ENCODE data around the gene NPTX1.

Gene NPTX1

GRCh38 chr17:80478487-80479245 is 2.3 kb upstream of the NPTX1 start:
- DNase-seq (ENCODE audit: low read depth) = no peak
- no peak for TF ChIP-seq CTCF (IDR thresholded peaks at IDR 0.05; ENCODE audit: low read depth, low read length, missing control alignments)
- H3K4me3 ChIP-seq (ENCODE audit: low read depth, low read length) = no peak overlapping the region

DNA sequence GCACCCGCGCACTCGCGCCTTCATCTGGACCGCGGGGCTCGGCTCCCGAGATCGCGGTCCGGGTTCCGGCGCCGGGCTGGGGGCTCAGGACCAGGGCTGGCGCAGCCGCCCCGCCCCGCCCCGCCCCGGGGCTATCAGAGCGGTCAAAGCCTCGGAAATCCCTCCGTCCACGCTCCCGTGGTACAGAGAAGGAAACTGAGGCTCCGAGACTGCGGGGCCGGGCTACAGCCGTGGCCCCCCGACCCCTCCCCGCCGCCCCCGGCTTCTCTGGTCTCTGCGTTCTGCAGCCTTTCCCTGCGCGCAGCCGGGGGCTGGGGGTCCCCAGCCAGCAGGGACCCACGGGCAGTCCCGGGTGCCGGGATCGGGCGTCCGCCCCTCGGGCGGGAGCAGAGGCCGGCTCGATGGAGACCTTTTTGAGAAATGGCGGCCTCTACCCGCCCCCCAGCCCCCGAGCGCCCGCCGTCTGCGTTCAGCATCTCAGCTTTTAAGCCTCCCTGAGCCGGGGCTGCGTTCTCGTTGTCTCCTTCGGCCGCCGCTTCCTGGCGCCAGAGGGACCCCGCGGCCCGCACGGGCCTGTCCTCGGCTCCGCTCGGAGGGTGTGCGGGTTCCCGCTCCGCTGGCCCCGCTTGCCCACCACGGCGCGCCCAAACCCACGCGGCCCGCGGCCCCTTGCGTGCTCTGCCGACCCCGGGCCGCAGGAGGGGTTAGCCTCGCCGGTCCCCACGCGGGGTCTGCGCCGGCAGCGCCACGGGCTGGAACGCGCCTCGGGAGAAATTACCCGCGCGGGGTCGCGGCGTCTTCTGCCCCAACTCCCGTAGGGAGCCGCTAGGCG is 1.5 kb upstream of the NPTX1 start:
- no peak for TF ChIP-seq CTCF (IDR thresholded peaks at IDR 0.05; ENCODE audit: low read depth, low read length, missing control alignments)
- no peak for DNase-seq (ENCODE audit: low read depth)
- H3K4me3 ChIP-seq (ENCODE audit: low read depth, low read length) = no peak overlapping the region

DNA sequence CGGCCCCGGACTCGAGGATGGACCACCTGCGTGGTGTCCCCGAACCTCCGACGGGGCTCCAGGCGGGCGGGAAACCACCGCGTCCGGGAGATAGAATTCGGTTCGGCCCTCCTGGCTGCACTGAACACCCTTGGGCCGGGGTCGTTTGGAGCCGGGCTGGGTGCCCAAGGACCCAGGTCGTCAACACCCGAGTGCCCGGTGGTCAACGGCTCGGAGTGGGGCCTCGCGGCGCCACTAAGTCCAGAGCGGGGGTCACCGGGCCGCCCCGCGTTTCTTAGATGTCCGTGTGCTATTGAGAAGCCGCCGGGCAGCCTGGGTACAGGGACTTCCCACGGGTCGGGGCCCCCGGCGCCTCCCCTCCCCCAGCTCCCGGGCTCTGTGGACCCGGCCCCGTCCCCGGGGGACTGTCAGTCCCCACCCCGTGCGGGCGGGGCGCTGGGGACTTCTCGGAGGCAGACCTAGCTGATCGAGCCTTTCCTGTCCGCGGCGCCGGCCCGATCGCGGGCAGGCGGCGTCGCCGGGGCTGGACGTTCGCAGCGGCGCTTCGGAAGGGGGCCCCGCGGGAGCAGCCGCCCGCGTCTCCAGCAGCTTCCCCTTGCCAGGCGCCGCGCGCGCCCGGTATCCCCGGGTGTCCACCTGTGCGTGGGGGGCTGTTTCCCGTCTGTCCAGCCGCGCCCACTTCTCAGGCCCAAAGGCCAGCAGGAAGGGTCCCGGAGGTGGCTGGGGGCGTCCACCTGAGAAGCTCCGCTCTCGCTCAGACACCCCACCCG is 655 bp upstream of the NPTX1 start:
- DNase-seq (ENCODE audit: low read depth) = no peak
- no peak overlapping the region for H3K4me3 ChIP-seq (ENCODE audit: low read depth, low read length)

DNA sequence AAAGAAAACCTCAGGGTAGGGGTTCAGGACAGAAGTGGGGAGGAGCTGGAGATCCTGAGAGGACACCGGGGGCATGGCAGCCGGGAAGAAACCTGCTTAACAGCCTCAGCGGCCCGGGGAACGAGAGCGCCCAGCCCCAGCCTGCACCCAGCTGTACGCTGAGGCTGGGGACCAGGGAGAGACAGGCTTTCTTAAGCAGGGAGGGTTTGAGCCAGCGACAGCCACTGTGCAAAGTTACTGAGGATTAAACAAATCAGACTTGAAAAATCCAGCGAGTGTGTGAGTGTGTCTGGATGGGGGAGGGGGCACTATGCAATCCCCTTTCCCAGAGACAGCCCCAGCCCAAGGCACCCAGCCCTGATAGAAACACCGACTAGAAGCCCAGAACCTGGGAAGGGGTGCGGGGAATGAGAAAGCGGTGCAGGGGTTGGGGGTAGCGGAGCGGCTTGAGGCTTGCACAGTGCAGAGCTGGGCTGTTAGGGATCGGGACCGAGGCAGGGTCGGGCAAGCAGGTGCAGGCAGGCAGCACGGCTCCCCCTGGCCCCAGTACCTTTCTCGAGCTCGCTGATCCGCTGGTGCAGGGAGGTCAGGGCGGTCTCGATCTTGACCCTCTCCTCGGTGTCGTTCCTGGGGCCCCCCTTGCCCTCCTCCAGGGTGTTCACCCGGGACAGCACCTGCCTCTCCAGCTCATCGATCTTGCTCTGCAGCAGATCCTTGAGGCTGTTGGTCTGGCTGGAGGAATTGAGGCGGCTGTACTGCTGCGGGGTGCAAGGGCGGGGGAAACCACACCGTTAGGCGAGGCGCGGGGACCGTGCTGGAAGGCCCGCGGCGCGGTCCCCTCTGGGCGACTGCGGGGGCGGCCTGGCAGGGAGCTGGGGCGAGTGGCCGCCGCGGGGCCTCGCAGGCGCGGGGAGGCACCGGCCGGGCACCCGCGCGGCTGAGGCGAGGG is 1.2 kb downstream of the NPTX1 start:
- no peak for DNase-seq (ENCODE audit: low read depth)
- H3K4me3 ChIP-seq (ENCODE audit: low read depth, low read length) = no peak overlapping the region
- no peak for TF ChIP-seq CTCF (IDR thresholded peaks at IDR 0.05; ENCODE audit: low read depth, low read length, missing control alignments)

More for the DNA sequence above, 655 bp upstream of the NPTX1 start:
- no peak for TF ChIP-seq CTCF (IDR thresholded peaks at IDR 0.05; ENCODE audit: low read depth, low read length, missing control alignments)

DNA sequence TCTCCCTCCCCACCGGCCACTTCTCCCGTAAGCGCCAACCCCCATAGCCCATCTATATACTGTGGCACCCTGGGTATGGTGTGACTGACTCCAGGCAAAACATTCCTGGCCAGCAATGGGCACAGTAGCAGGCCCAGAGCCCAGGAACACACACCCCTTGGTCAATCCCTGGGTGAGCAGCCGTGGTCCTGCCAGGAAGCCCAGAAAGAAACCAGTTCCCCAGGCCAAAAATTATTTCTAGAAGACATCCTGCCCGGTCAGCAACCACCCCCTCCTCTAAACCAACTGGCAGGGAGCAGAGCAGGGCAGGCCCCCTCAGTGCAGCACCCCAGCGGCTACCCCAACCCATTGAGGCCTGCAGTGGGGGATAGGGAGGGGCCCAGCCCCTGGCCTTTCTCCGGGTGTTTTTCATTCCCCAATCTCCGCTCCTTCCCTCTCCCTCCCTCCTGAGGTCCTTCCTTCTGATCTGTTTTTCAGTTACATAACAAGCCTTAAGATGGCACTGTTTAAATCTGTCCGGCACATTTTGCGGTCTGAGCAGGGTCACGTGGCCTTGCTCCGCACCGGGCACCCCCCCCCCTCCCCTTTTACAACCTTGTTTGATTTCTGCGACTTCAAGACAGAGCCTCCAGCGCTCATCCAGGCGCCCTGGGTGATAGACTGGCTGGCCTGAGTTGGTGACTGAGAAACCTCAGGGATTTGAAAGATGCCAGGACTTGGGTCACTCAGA is 2.0 kb downstream of the NPTX1 start:
- H3K4me3 ChIP-seq (ENCODE audit: low read depth, low read length) = no peak overlapping the region
- no peak for TF ChIP-seq CTCF (IDR thresholded peaks at IDR 0.05; ENCODE audit: low read depth, low read length, missing control alignments)
- no peak for DNase-seq (ENCODE audit: low read depth)

Measured in GM12864 (cell line).